Common myeloid progenitor, CD34-positive (primary cell): ENCODE measurements around the gene ZCCHC14.

Experiments used
- CTCF ChIA-PET: fragments of 350-600 bp; sonication (Branson Sonifier 250); formaldehyde crosslinking; loops from one replicate; lab custom pipeline; 2021; ENCODE audit warnings: antibody characterized with exemption; lab: Charles Lee
- POLR2A ChIA-PET: fragments of 350-600 bp; sonication (Branson Sonifier 250); formaldehyde crosslinking; loops from one replicate; lab custom pipeline; 2021; ENCODE audit warnings: antibody characterized with exemption; lab: Charles Lee
- DNase-seq, 3 donors: peaks; one replicate each; pipeline versions ENCODE4 v3.0.0 to v3.0.0-alpha.2; 2013
- H3K27ac ChIP-seq, 2 experiments: 1 replicate in 1 of 2; 2 replicates in 1 of 2; pipeline ENCODE4 v1.7.0; 2013; ENCODE audit warnings: inconsistent platforms in 2 of 2, low read length in 2 of 2, mild to moderate bottlenecking in 2 of 2, low read depth in 1 of 2, moderate library complexity in 1 of 2; ENCODE audit not compliant: severe bottlenecking in 2 of 2, insufficient read depth in 1 of 2, poor library complexity in 1 of 2
- H3K27me3 ChIP-seq, 5 experiments: replicated peaks in 2 of 5; 1 replicate in 3 of 5; 2 replicates in 2 of 5; pipeline versions ENCODE4 v1.6.1 to v1.7.0; 2013; ENCODE audit warnings: low read length in 4 of 5, mild to moderate bottlenecking in 2 of 5, moderate library complexity in 2 of 5, inconsistent platforms in 1 of 5; ENCODE audit not compliant: insufficient read depth in 5 of 5, control insufficient read depth in 4 of 5
- H3K36me3 ChIP-seq, 4 experiments: 1 replicate in 2 of 4; 2 replicates in 2 of 4; pipeline versions ENCODE4 v1.6.1 to v1.7.0; 2013; ENCODE audit warnings: low read length in 3 of 4, control low read depth in 1 of 4, mild to moderate bottlenecking in 1 of 4; ENCODE audit not compliant: control insufficient read depth in 4 of 4, insufficient read depth in 4 of 4
- H3K4me1 ChIP-seq, 4 experiments: 1 replicate in 3 of 4; 2 replicates in 1 of 4; pipeline versions ENCODE4 v1.6.1 to v1.7.1; 2013; ENCODE audit warnings: low read length in 3 of 4, mild to moderate bottlenecking in 3 of 4, control low read depth in 1 of 4, inconsistent platforms in 1 of 4, moderate library complexity in 1 of 4; ENCODE audit not compliant: control insufficient read depth in 4 of 4, insufficient read depth in 4 of 4; ENCODE audit errors: control extremely low read depth in 1 of 4
- H3K4me3 ChIP-seq, 7 experiments: 1 replicate in 4 of 7; 2 replicates in 3 of 7; pipeline versions ENCODE4 v1.5.1 to v1.7.0; 2013; ENCODE audit warnings: mild to moderate bottlenecking in 7 of 7, low read length in 6 of 7, moderate library complexity in 6 of 7, inconsistent platforms in 2 of 7, low read depth in 2 of 7, control low read depth in 1 of 7; ENCODE audit not compliant: insufficient read depth in 4 of 7, control insufficient read depth in 1 of 7; ENCODE audit errors: extremely low read depth in 1 of 7
- H3K9me3 ChIP-seq, 5 experiments: 1 replicate in 4 of 5; 2 replicates in 1 of 5; pipeline versions ENCODE4 v1.6.1 to v1.7.1; 2013; ENCODE audit warnings: low read length in 4 of 5, mild to moderate bottlenecking in 2 of 5, inconsistent platforms in 1 of 5, low read depth in 1 of 5, moderate library complexity in 1 of 5; ENCODE audit not compliant: control insufficient read depth in 4 of 5, insufficient read depth in 2 of 5; ENCODE audit errors: control extremely low read depth in 1 of 5
- WGBS: methylation state at CpG from one replicate; pipeline ENCODE4 v1.1.5; 2013; ENCODE audit not compliant: insufficient coverage; 5-methylcytosine and 5-hydroxymethylcytosine counted together

Gene ZCCHC14

DNA sequence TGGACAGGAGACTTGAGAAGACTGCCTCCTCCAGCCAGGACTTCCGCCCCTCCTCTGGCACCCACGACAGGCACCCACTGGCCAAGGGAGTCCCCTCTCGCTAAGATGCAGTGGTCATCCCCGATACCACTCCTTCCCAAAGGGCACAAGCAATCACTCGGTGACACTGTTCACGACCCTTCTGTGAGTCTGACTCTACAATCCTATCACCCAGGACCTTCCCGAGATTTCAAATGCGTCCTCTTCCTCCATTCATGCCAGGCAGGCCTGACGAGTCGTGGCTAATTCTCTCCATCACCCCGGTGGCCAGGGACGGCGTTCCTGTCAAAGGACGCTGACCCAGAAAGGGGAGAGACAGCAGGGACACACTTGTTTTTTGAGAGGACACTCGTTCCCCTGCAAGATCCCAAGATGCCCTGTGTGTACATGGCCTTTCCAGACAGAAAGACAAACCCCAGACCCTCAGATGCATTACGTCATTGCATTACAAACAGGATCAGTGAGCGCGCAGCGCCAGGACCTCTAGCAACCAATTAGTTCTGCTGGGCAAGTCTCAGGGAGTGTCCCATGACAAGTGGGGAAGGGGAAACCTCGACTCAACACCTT, 121.5 kb downstream of the ZCCHC14 start:
- H3K27ac ChIP-seq = no peak overlapping the region
- peaks cover 4 to 19% (median 7%) of the 10 kb centered on the region in 4 experiments for H3K4me1 ChIP-seq
- no peaks in the 10 kb centered on the region for H3K9me3 ChIP-seq
- POLR2A ChIA-PET = no interaction called here
- WGBS = 98% methylated on average over 19 of the region's 20 CpGs
- no peak for DNase-seq
- H3K4me3 ChIP-seq = no peak overlapping the region
- CTCF ChIA-PET = interaction anchor here (2.1 kb wide), 1 partner anchor 22 kb away, joined by 6 read pairs; no protein-coding TSS in a partner anchor
- peaks cover 0 to 3% (median 1%) of the 10 kb centered on the region in 4 experiments for H3K36me3 ChIP-seq
- H3K27me3 ChIP-seq = peaks cover 0 to 2% (median 0%) of the 10 kb centered on the region in 5 experiments

DNA sequence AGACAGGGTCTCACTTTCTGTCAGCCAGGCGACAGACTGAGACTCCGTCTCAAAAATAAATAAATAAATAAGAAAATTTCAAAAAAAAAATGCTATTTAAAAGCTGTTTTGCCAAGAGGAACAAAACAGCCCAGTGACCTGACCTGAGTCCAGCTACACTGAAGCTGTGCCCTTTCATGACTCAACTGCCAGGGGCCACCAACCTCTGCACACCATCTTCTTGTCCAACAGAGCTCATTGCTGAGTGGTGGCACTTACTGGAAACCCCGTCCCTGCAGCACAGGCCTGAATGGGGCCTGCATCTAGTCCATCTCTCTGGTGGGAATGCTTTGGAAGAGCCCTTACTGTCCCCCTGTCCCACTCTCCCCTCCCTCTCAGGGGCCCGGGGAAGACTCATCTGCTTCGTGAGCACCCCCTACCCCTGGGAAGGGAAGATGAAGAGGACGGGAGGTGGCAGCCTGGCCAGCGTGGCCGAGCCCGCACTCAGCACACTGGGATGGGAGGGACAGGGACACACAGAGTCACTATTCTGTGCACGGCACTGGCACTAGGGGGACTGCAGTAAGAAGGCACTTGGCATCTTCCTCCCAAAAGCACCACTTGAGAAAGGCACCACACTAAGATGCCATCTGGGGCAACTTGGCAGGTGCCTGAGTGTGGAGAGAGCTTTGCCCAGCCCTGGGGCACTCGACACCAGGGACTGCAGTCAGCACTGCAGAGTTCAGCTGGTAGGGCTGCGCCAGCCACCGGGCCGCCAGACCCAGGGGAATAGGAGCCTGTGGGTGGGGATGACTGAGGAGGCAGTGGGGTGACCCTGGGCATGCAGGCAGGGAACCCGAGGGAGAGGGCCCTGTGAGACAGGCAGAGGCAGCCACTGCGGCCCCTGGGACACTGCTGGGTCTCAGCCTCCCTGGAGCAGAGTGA, 122.8 kb downstream of the ZCCHC14 start:
- no peak overlapping the region for H3K27ac ChIP-seq
- ChIA-PET POLR2A (no interaction called here), CTCF (interaction anchor here (1.0 to 2.1 kb wide), 3 partner anchors 13 to 24 kb away, joined by 4 to 6 read pairs (median 5); no protein-coding TSS in a partner anchor)
- peaks cover 0 to 5% (median 2%) of the 10 kb centered on the region in 4 experiments for H3K36me3 ChIP-seq
- no peak overlapping the region for H3K4me3 ChIP-seq
- H3K4me1 ChIP-seq = peaks cover 6 to 10% (median 7%) of the 10 kb centered on the region in 4 experiments
- no peak for DNase-seq
- peaks cover 0 to 2% (median 0%) of the 10 kb centered on the region in 5 experiments for H3K27me3 ChIP-seq
- no peaks in the 10 kb centered on the region for H3K9me3 ChIP-seq
- WGBS = 92% methylated on average over 12 of the region's 16 CpGs

DNA sequence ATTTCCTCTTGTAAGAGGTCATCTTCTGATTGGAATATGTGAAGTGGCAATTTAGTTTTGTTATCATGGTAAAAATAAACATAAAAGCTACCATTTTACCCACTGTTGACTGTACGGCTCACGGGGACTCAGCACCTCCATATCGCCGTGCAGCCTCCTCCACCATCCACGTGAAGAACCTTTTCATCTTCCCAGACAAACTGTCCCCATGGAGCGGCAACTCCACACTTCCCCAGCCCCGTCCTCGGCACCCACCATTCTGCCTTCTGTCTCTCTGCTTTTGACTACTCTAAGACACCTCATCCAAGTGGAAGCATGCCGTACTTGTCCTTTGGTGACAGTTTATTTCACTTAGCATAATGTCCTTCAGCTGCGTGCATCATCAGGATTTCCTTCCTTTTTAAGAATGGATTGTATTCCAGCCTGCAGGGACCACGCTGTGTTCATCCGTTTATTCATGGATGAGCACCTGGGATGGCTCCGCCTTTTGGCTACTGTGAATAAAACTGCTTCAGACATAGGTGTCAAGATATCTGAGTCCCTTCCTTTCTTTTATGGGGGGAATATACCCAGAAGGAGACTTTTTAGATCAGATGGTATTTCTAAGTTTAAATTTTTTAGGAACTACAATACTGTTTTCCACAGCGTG, 123.6 kb downstream of the ZCCHC14 start:
- POLR2A ChIA-PET = interaction anchor here (0.7 kb wide), 2 partner anchors 17 to 19 kb away, joined by 3 to 4 read pairs; no protein-coding TSS in a partner anchor
- DNase-seq = no peak

DNA sequence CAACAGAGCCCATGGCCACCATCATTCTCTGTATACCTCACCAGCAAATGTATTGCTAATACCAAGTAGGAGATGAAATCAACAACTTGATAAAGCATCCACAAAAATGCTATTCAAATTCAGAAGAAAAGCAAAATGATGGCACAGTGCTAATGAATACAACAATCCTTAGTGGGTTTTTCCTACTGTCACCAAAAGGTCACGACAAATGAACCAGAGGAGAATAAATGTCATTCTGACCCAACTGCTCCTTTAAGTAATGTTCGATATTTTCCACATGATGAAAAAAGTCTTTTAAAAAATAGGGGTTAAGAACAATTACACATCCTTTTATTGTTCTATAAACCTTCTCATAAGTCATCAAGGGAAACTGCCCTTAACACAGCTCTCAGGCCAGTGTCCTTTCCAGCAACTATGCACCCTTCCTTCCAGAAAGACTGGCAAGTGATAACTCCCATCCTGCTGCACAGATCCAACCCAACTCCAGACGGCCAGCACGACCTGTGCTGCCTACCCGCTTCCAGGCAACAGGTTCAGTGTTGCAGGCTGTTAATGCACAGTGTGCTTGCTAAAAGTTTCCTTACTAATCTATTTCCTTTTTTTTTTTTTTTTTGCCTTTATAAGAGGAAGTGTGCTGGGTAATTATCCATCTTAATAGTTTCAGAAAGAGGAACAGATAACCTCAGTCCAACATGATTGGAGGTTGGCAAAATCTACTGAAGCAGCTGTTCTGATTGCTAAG, 124.6 kb downstream of the ZCCHC14 start:
- Histone ChIP-seq H3K36me3 (peaks cover 0 to 9% (median 2%) of the 10 kb centered on the region in 4 experiments), H3K27me3 (peaks cover 0 to 2% (median 0%) of the 10 kb centered on the region in 5 experiments), H3K9me3 (no peaks in the 10 kb centered on the region), H3K4me1 (peaks cover 7 to 20% (median 13%) of the 10 kb centered on the region in 4 experiments), H3K27ac (no peak overlapping the region), H3K4me3 (no peak overlapping the region)
- ChIA-PET POLR2A (interaction anchor here (0.7 kb wide), 1 partner anchor 20 kb away, joined by 4 read pairs; no protein-coding TSS in a partner anchor), CTCF (interaction anchor here (0.7 to 1.7 kb wide), 3 partner anchors 25 to 993 kb away, joined by 3 to 4 read pairs (median 3); no protein-coding TSS in a partner anchor)
- WGBS = 100% methylated on average over 1 of the region's 5 CpGs
- peak in 2 of 3 donors; percentile 26 to 73 for DNase-seq

More for the DNA sequence above, 123.6 kb downstream of the ZCCHC14 start:
- Histone ChIP-seq H3K27me3 (peaks cover 0 to 2% (median 0%) of the 10 kb centered on the region in 5 experiments), H3K27ac (no peak overlapping the region), H3K4me3 (no peak overlapping the region), H3K9me3 (no peaks in the 10 kb centered on the region), H3K36me3 (peaks cover 0 to 6% (median 2%) of the 10 kb centered on the region in 4 experiments), H3K4me1 (peaks cover 7 to 14% (median 12%) of the 10 kb centered on the region in 4 experiments)
- WGBS = 93% methylated on average over 13 of the region's 14 CpGs
- CTCF ChIA-PET = interaction anchor here (1.0 to 2.1 kb wide), 4 partner anchors 12 to 25 kb away, joined by 3 to 6 read pairs (median 4); no protein-coding TSS in a partner anchor

DNA sequence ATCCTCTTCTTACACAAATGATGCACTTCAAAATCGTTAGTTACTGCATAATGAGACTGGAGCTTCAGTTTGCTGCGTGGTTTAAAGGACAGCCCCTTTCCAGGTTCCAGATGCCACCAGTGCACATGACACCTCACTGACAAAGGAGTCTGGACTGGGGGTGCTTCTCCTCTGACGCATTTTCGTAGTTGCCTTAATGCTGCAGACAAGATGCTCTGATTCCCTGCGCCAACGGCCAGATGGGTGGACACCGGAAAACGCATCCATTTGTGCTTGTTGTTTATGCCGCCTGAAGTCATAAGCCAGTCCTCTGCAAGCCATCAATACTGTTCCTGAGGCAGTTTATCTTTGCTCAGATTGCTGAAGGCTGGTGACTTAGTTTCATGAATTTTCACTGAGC, 125.3 kb downstream of the ZCCHC14 start:
- Histone ChIP-seq H3K4me3 (no peak overlapping the region), H3K27me3 (peaks cover 0 to 2% (median 0%) of the 10 kb centered on the region in 5 experiments), H3K36me3 (peaks cover 0 to 11% (median 2%) of the 10 kb centered on the region in 4 experiments), H3K27ac (no peak overlapping the region), H3K9me3 (no peaks in the 10 kb centered on the region), H3K4me1 (peaks cover 7 to 20% (median 13%) of the 10 kb centered on the region in 4 experiments)
- no peak for DNase-seq
- ChIA-PET CTCF (no interaction called here), POLR2A (no interaction called here)
- WGBS = 98% methylated on average over 9 of the region's 9 CpGs

DNA sequence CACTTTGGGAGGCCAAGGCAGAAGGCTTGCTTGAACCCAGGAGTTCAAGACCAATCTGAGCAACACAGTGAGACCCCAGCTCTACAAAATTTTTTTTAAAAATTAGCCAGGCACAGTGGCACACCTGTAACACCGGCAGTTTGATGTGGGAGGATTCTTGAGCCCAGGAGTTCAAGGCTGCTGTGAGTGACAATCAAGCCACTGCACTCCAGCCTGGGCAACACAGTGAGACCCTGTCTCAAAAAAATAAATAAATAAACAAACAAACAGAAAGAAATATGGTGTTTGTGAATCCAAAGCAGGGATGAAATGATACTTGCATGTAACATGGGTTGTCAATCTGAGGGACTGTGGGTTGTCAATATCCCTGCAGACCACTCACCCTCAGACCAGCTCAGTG, 125.9 kb downstream of the ZCCHC14 start:
- Histone ChIP-seq H3K4me3 (no peak overlapping the region), H3K9me3 (no peaks in the 10 kb centered on the region), H3K36me3 (peaks cover 0 to 12% (median 2%) of the 10 kb centered on the region in 4 experiments), H3K4me1 (peaks cover 7 to 20% (median 13%) of the 10 kb centered on the region in 4 experiments), H3K27ac (no peak overlapping the region), H3K27me3 (peaks cover 0 to 2% (median 0%) of the 10 kb centered on the region in 5 experiments)
- no CpG with 5 or more reads among the region's 1 CpG for WGBS
- no peak for DNase-seq
- ChIA-PET CTCF (no interaction called here), POLR2A (no interaction called here)
